Hematopoietic multipotent progenitor cell treated with erythropoietin and hydrocortisone succinate and interleukin-3 and kit ligand, for 17 days (in vitro differentiated cells): ENCODE results near the gene NELFCD.
A peak's percentile ranks its signal among the peaks of the same experiment; 100 is the strongest.
"Not testable (repeated sequence)": the region's sequence is repeated elsewhere in the genome, so short reads cannot be mapped to it uniquely, and the experiment has no call there.

ENCODE experiments used
- DNase-seq: peaks from one replicate; pipeline ENCODE4 v3.0.0-alpha.2; 2015; ENCODE audit warnings: low spot score

Gene NELFCD

DNA sequence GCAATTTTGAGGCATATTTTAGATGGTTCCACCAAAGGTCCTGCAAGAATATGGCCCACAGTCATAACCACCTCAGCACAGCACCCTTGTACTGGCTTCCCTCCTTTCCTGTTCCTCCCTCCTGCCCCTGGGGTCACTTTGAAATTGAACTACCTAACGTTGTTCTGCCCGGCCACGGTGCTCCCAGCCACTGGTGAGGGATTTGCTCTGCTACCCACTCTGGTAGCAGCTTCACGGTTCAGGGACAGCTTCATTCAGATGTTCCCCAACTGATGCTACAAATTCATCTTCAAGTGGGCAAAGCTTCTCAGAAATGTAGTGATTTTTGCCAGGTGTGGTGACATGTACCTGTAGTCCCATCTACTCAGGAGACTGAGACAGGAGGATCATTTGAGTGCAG, 7.9 kb upstream of the NELFCD start:
- DNase-seq = no peak

DNA sequence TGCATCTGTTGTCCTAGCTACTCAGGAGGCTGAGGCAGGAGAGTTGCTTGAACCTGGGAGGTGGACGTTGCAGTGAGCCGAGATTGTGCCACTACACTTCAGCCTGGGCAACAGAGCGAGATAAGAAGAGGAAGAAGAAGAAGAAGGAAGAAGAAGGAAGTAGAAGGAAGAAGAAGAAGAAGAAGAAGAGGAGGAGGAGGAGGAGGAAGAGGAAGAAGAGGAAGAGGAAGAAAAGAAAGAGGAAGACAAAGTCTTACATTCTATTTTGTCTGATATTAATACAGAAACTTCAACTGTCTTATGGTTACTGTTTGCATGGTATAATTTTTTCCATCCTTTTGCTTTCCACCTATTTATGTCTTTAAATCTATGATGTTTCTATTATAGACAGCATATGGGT, 7.2 kb upstream of the NELFCD start:
- no peak for DNase-seq

DNA sequence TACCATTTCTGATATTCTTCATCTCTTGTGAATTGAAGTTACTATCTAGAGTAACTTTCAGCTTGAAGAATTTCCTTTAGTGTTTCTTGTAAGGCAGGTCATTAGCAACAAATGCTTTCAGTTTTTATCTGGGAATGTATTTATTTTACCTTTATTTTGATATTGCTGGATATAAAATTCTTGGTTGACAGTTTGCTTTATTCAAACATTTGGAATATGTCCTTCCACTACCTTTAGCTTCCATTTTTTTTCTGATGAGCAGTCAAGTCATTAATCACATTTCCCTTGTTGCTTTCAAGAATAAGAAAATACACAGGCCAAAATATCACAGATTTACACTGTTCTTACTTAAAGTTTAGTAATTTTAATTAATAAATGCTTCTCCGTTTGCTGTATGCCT, 5.7 kb upstream of the NELFCD start:
- DNase-seq = no peak

DNA sequence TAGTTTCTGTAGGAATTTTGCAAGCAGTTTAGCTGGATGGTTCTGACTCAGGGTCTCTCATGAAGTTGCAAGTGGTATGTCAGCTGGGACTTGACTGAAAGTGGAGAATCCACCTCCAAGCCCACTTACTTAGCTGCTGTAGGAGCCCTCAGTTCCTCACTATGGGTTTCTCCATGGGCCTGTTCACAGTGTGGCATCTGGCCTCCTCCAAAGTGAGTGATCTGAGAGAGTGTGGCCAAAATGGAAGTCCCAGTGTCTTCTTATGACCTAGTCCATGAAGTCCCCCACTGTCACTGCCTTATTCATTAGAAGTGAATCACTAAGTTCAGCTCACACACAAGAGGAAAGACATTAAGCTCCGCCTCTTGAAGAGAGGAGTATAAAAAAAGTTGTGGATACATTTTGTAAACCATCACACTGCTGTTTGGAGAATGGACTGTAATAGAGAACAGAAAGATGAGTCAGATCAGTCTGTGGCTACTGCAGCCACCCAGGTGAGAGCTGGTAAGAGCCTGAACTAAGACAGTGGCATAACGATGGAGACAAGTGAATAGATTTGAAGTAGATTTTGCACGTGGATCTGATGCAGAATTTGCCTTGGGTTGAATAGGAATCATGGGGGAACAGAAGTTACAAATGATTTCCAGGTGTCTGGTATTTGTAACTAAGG, 4.9 kb upstream of the NELFCD start:
- no peak for DNase-seq

DNA sequence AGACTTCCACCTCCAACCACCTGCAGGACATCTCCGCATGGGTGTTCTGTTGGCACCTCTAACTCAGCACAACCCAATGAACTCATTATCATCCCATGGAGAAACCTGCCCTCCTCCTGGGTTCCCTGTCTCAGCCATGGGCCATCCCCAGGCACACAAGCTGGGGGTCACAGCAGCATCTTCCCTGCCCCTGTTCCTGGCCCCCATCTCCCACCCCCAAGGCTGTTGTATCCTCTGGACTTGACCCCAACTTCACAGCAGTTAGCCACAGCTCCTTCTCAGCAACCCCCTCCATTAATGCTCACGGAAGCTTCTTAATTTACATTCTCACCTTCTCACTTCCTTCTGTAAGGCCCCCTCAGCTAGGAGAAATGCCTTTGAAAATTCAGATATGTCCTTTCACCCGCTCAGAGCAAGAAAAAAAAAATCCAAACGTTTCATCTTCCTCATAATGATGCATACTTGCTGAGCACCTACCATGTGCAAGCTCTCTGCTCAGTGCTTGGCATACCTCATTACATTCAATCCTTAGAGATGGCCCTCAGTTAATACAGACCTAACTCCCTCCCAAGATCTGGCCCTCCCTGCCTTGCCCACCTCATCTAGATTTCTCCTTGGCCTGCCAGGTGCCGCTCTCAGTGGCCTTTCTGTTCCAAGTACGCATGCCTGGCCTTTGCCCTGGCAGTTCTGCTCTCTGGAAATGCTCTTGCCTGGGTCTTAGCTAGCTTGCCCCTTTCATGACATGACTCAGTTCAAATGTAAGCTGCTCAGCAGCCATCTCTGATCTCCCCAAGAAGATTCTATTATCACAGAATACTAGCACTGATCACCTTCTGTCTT, 2.5 kb upstream of the NELFCD start:
- DNase-seq = no peak

DNA sequence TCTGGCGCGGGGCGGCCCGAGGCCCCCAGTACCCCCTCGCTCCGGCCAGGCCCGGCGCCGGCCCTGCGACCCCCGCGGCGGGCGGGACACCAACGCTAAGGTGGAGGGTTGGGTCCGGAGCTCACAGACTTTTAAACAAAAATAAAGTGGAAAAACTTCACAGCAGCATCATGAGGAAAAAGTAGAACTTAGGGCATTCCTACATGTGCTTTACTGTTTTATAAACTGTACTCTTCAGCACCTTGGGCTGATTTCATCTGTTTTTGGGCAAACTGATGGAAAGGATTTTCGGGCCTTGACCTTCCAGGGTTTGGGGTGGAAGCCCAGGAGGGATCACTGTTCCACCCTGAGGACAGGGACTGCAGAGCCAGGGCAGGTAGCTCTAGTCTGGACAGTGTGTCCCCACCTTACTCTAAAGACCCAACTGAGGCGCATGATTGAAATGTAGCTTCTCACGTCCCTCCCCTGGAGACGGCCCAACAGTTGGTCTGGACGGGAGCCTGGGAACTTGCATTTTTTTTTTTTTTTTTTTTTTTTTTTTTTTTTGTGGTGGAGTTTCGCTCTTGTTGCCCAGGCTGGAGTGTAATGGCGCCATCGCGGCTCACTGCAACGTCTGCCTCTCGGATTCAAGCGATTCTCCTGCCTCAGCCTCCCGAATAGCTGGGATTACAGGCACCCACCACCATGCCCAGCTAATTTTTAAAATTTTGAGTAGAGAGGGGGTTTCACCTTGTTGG, 740 bp downstream of the NELFCD start:
- peak; percentile 34 for DNase-seq

DNA sequence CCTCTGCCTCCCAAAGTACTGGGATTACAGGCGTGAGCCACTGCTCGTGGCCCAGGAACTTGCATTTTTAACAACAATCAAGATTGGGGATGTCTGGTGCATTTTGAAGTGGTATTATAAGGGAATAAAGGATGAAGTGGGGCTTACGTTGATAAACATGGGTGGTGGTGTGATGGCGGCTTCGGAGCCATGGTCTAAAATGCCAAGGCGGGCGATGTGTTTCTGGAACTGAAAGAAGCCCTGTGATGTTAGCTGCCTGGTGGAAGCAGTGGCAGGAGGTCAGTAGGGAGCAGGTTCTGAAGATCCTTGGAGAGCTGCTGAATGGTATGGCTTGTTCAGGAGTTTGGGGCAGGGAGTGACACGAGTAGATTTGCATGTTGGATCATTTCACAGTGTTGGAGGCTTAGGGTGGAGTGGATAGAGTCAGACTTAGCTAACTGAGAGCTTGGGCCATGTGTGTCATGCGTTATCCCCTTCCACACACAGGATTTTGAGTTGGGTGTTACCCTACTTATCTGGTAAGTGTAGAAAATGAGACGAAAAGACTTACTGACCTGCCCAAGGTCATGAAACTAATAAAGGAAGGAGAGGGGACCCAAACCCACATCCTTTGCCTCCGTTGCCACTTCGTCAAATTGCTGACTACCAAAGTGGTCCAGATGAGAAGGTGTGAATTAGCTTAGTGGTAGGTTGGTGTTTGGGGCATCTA, 1.5 kb downstream of the NELFCD start:
- DNase-seq = peak; percentile 63

DNA sequence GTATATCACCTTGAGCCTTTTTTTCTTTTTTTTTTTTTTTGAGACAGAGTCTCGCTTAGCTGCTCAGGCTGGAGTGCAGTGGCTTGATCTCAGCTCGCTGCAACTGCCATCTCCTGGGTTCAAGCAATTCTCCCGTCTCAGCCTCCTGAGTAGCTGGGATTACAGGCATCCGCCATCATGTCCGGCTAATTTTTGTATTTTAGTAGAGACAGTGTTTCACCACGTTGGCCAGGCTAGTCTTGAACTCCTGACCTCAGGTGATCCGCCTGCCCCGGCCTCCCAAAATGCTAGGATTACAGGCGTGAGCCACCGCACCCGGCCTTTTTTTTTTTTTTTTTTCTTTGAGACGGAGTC, 2.0 kb downstream of the NELFCD start:
- DNase-seq = not testable (repeated sequence)

DNA sequence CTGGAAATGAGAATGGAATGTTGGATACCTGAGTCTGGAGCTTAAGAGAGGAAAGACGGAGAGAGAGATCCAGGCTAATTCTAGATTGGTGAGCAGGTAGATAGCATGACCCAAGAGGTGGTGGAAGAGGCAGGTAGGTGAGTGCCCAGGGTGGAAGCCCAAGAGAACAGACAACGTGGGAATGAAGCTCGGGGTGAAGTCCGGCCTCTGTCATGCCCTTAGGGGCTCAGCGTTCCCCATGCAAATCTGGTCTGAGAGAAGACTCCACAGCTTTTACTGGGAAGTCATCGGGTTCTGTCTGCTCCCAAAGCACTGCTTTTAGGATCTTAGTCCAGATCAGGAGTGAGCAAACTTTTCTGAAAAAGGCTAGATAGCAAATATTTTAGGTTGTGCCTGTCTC, 3.6 kb downstream of the NELFCD start:
- no peak for DNase-seq

DNA sequence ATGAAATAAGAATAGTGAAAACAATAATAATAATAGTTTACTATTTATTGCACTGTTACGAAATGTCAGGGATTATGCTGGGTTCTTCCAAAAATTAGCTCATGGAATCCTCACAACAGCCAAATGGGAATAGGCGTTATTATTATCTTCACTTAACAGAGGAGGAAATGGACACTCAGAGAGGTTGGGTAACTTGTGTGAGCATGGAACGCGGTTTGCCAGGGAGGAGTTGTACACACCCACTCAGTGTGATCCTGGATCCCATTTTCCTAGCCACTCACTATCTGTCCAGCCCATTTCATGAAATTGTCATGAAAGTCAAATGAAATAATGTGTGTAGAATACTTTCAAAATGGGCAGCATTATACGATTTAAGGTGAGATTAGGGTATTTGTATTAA, 4.6 kb downstream of the NELFCD start:
- no peak for DNase-seq

DNA sequence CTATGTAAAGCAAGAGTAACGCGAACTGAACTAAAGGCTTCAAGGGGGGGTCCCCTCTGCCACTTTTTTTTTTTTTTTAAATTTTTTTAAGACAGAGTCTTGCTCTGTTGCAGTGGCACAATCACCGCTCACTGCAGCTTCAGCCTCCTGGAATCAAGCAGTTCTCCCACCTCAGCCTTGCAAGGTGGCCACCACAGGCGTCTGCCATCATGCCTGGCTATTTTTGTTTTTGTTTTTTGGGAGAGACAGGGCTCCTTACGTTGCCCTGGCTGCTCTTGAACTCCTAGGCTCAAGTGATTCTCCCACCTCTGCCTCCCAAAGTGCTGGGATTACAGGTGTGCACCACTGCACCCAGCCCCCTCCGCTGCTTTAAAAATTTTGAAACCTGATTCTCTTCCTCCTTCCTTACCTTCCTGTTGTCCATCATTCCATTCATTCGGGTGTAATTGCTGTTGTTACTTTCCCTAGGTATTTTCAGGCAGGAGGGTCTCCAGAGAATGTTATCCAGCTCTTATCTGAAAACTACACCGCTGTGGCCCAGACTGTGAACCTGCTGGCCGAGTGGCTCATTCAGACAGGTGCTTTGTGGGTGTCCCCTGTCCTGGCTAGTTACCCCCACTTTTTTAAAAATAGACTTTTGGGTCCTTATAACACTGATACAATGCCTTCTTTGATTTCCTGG, 5.4 kb downstream of the NELFCD start:
- no peak for DNase-seq

DNA sequence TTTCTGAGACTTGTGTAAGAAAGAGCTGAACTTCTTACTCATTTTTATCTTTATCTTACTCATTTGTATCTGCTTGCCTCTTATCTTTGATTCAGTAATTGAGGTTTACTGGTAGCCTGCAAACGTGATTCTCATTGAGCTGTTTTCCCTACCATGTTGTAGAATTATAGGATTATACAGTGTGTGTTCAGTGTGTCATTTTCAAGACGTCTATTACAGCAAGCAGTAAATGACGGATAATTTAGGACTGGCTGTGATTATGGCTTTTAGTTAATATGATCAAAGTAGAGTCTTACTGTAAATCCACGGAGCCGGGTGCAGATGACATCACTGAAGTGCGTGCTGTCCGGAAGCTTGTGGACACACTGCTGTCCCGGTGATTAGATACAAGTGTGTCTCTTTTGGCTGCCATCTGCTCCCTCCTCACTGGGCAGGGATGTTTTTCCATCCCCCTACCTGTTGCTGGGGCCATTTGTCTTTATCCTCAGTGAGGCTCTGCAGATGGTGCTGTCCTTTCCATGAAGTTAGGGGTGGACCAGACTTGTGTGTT, 6.0 kb downstream of the NELFCD start:
- no peak for DNase-seq

DNA sequence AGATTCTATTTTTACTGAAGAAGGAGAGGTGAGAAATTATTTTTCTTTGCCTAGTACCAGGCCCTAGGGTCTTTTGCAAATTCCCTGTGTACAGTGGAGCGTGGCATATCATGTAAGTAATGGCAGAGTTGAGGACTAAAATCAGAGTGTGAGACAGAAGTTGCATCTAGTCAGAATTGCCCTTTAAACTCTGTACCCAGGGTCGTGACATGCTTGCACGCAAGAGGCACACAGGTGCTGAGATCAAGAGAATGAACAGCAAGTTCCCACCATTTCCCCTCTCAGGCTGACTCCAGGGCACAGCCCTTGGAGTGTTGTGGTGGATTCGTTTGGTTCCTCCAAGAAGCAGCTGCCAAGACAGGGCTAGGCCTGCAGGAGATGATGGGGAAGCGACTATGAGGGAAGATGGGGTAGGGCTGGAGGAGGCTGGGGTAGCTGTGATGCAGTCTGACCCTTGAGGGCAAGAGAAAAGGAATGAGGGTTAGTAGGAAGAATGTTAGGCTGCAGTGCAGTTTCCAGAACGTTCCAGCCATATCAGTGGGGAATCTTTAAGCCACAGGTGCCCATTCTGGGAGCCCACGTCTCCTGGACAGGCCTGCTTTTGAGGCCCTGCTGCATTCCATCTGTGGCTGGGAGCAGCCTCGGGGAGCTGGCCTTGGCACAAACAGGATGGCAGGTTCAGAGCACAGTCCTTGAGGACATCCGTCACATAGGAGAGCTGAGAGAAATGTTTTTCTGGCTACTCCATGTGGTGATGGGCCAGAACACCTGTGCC, 6.9 kb downstream of the NELFCD start:
- no peak for DNase-seq

DNA sequence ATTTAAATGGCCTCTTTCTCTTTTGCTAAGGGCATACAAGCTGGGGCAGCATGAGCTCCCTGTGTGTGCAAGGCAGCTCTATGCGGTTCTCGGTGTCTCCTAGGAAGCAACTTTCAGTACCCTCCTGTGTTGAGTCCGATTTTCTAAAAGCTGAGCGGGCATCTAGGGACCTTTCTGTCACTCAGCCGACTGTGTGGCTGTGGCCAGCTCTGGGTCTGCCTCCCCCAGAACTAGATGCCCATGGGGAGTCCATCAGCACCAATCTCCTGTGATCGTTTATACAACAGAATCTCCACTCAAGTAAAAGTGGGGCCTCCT, 7.5 kb downstream of the NELFCD start:
- no peak for DNase-seq

DNA sequence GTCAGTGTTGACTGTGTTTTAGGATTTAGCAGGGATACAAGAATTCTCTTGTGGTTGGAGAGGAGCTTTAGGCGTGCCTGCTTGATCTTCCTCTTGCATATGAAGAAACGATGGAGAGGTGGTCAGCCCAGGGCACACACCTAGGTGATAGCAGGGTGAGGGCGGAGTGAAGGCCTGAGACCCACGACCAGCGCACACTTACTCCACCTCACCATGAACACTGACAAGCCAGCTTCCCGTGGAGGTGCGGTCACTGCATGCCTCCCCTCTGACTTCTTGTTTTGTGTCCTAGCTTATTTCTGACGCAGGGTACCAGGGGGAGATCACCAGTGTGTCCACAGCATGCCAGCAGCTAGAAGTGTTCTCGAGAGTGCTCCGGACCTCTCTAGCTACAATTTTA, 8.1 kb downstream of the NELFCD start:
- DNase-seq = no peak

DNA sequence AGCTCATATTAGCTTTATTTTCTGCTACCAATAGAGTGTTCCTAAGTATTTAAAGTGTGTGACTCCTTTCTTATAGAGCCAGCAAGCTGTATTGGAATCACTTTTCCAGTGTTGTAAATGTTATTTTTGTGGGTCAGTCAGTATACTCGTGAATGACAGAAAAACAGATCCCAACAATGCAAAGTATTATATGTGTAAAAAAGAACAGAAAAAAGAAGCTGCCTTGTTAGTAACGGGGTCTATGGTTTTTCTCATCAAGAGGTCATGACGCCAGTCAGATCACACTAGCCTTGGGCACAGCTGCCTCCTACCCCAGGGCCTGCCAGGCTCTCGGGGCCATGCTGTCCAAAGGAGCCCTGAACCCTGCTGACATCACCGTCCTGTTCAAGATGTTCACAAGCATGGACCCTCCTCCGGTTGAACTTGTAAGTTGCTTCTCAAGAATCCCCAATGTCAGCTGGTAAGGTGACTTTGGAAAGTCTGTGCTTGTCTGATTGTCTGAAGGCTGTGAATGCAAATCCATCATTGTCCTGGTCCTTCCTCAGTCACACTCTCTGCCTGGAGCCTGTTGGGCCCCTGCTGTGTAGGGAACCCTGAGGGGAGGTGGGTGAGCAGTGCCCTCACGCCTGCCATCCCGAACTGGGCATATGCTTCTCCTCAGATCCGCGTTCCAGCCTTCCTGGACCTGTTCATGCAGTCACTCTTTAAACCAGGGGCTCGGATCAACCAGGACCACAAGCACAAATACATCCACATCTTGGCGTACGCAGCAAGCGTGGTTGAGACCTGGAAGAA, 9.8 kb downstream of the NELFCD start:
- no peak for DNase-seq

DNA sequence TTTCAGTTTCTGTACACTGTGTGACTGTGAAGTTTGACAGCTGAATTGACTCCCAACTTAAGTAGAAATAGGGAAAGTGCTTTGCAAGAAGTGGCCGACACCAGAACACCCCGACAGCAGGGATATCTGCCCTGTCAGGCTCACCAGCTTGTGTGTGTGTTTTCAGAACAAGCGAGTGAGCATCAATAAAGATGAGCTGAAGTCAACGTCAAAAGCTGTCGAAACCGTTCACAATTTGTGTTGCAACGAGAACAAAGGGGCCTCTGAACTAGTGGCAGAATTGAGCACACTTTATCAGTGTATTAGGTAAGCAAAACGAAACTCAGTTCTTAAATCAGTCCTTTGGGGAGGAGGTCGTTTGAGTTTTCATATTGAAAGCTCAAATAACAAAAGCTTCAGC, 10.7 kb downstream of the NELFCD start:
- no peak for DNase-seq

DNA sequence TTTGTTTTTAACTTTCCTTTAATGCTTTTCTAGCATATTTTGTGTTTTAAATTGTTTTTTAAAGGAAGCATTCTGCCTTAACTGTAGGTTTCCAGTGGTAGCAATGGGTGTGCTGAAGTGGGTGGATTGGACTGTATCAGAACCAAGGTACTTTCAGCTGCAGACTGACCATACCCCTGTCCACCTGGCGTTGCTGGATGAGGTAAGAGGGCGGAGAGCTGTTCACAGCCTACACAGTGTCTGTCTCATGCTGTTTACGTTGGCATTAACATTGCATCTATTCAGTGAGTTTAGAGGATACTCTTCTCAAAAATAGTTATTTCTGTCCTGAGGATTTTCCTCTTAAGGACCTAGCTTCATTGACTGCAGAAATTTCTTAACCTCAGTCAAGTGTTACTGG, 11.9 kb downstream of the NELFCD start:
- no peak for DNase-seq

DNA sequence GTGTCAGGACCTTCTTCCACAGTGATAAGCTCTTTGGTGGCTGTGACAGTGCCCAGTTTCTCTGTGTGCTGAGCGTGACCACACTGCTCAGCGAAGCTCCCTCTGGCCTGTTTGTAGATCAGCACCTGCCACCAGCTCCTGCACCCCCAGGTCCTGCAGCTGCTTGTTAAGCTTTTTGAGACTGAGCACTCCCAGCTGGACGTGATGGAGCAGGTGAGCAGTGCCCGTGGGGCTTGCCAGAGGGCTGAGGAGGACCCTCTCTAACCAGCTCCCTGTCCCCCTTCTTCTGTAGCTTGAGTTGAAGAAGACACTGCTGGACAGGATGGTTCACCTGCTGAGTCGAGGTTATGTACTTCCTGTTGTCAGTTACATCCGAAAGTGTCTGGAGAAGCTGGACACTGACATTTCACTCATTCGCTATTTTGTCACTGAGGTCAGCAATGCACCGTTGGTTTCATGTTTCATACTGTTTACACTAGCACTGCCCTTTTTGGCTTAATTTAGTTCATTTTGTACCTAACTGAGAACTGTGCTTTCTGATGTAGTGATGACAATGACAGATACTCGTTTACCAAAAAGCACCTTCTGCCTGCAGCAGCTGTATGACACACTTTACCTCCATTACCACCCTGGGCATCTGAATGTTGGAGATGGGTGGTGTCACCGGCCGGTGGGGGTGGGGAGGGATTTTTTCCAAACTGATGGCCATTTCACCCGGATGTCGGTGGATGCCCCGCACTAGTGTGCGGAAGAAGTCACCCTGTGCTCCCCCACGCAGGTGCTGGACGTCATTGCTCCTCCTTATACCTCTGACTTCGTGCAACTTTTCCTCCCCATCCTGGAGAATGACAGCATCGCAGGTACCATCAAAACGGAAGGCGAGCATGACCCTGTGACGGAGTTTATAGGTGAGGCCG, 12.5 kb downstream of the NELFCD start:
- DNase-seq = no peak
